Measurements from ENCODE around the gene CLN6.

GRCh38 chr15:68196445-68197169, 32.9 kb downstream of the CLN6 start:
- no peak for TF ChIP-seq POLR2A (conservative IDR thresholded peaks at IDR 0.05)
- no peak for TF ChIP-seq ZC3H8 (IDR thresholded peaks at IDR 0.05)
- no peak for TF ChIP-seq TCF7L2 (IDR thresholded peaks at IDR 0.05; ENCODE audit: low read depth, low read length)
- no peak for TF ChIP-seq ARID2 (IDR thresholded peaks at IDR 0.05)
- no peak for TF ChIP-seq EP300 (IDR thresholded peaks at IDR 0.05; ENCODE audit: low read length)
- TF ChIP-seq USF2 (CRISPR knock-in tag; IDR thresholded peaks at IDR 0.05), result no peak
- no peak for TF ChIP-seq ARID4B (CRISPR knock-in tag; IDR thresholded peaks at IDR 0.05)
- no peak for TF ChIP-seq SAFB (IDR thresholded peaks at IDR 0.05; ENCODE audit: borderline replicate concordance, low read depth, low read length)
- no peak for TF ChIP-seq ETV1 (tag; conservative IDR thresholded peaks at IDR 0.05; ENCODE audit: low read depth)
- TF ChIP-seq RNF2 (IDR thresholded peaks at IDR 0.05), result no peak
- TF ChIP-seq RCOR1 (IDR thresholded peaks at IDR 0.05; ENCODE audit: borderline replicate concordance in 1 of 2, low read depth in 2 of 2, low read length in 2 of 2), result no peak
- no peak for TF ChIP-seq JUN (IDR thresholded peaks at IDR 0.05; ENCODE audit: borderline replicate concordance, low read depth, low read length)
- TF ChIP-seq JUN (CRISPR knock-in tag; IDR thresholded peaks at IDR 0.05; ENCODE audit: borderline replicate concordance), result no peak
- TF ChIP-seq ZBTB11 (CRISPR knock-in tag; IDR thresholded peaks at IDR 0.05), result no peak
- TF ChIP-seq POLR2B (IDR thresholded peaks at IDR 0.05; ENCODE audit: low read depth, partially characterized antibody), result no peak
